Measurements from ENCODE around the gene ZFYVE9. TPM values are rescaled to one million over a fixed set of nuclear protein-coding genes. Genes with fewer than 3 reads are reported as not detected.

ZFYVE9 gene
- total RNA-seq, 4 donors from 2014 or later, result 23.1 to 35.0 (median 27.7) TPM

DNA sequence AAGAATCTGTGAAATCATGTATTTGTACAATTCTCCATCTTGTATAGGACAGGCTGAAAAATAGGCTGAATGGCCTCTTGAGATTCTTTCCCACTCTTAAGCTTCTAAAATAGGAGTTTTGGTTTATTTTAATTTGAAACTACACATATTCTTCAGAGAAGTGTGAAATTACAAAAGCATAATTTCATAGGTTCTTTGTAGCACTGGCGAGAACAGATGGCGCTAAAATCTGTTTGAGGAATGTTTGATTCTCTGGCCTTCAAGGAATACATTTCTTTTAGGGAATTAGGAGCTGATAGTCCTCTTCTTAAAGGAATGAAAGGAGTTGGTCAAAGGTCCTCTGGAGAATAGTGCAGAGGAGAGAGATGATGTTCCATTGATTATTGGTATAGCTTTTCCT lies 179.2 kb downstream of the ZFYVE9 start:
- DNase-seq (ENCODE audit: low spot score) (no peak), ATAC-seq (ENCODE audit: low FRiP score) (no peak)
- TF ChIP-seq, protein P1, sequence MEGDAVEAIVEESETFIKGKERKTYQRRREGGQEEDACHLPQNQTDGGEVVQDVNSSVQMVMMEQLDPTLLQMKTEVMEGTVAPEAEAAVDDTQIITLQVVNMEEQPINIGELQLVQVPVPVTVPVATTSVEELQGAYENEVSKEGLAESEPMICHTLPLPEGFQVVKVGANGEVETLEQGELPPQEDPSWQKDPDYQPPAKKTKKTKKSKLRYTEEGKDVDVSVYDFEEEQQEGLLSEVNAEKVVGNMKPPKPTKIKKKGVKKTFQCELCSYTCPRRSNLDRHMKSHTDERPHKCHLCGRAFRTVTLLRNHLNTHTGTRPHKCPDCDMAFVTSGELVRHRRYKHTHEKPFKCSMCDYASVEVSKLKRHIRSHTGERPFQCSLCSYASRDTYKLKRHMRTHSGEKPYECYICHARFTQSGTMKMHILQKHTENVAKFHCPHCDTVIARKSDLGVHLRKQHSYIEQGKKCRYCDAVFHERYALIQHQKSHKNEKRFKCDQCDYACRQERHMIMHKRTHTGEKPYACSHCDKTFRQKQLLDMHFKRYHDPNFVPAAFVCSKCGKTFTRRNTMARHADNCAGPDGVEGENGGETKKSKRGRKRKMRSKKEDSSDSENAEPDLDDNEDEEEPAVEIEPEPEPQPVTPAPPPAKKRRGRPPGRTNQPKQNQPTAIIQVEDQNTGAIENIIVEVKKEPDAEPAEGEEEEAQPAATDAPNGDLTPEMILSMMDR (IDR thresholded peaks at IDR 0.05), result no peak

DNA sequence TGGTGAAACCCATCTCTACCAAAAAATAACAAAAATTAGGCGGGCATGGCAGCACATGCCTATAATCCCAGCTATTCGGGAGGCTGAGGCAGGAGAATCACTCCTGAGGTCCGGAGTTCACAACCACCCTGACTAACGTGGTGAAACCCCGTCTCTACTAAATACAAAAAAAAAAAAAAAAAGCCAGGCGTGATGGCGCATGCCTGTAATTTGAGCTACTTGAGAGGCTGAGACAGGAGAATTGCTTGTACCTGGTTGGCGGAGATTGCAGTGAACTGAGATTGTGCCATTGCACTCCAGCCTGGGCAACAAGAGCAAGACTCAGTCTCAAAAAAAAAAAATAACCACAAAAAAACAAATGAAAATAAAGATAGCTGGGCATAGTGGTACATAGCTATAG lies 181.8 kb downstream of the ZFYVE9 start:
- DNase-seq (ENCODE audit: low spot score) (no peak), ATAC-seq (ENCODE audit: low FRiP score) (no peak)
- TF ChIP-seq, protein P1 (IDR thresholded peaks at IDR 0.05), result no peak

DNA sequence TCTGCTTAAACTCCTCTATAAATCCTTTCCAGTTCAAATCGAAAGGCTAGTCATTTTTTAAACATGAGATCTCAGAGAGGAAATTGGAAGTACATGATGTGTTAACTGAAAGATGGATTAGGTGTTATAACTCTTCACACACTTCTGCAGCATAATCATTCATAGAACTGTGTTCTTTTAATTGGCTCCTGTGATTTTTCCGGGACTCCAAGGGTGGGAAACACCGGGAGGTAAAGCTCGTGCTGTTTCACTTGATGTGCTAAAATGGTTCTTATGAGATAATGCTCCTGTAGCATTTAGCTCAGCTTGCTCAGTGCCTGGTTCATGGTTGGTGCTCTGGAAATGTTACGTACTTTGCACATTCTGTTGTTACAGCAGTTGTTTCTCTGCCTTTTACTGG lies 183.9 kb downstream of the ZFYVE9 start:
- ATAC-seq (ENCODE audit: low FRiP score), result no peak
- TF ChIP-seq, protein P1 (IDR thresholded peaks at IDR 0.05), result no peak

DNA sequence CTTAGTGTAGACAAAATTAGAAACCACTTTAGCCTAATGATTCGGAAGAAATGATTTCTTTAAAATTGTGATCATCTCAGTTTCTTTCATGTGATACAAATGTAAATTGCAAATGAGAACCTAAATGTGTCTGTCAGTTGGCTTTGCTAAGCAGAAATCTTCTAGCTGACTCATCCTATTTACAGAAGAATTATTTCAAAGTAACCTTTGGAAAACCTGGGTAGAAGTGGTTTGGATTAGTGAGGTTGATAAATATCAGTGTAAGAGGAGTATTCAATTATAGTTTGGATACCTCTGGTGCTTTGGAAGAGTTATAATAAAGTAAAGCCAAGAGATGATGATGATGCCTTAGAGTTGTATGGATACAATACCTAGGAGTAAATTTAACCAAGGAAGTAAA lies 186.7 kb downstream of the ZFYVE9 start:
- ATAC-seq (ENCODE audit: low FRiP score) (no peak), DNase-seq (ENCODE audit: low spot score) (no peak)
- TF ChIP-seq, protein P1 (IDR thresholded peaks at IDR 0.05), result no peak

More for the DNA sequence above, 183.9 kb downstream of the ZFYVE9 start:
- DNase-seq (ENCODE audit: low spot score), result no peak

DNA sequence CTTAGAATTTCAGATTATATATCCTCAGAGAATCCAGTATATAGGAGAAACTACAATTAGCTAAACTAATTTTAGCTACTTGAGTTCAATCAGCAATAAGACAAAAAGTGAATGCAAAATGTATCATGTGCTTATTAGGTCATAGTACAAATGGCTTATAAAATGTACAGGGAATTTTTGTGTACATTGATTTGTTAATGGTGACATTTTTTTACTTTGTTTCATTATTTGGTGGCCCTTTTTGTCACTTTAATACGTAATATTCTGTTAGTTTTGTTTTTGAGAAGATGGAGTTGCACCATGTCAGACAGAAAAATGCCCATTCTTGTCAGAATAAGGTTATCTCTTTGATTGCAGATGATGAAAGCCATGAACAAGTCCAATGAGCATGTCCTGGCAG lies 190.5 kb downstream of the ZFYVE9 start:
- ATAC-seq (ENCODE audit: low FRiP score), result no peak
- DNase-seq (ENCODE audit: low spot score), result no peak
- TF ChIP-seq, protein P1 (IDR thresholded peaks at IDR 0.05), result no peak

DNA sequence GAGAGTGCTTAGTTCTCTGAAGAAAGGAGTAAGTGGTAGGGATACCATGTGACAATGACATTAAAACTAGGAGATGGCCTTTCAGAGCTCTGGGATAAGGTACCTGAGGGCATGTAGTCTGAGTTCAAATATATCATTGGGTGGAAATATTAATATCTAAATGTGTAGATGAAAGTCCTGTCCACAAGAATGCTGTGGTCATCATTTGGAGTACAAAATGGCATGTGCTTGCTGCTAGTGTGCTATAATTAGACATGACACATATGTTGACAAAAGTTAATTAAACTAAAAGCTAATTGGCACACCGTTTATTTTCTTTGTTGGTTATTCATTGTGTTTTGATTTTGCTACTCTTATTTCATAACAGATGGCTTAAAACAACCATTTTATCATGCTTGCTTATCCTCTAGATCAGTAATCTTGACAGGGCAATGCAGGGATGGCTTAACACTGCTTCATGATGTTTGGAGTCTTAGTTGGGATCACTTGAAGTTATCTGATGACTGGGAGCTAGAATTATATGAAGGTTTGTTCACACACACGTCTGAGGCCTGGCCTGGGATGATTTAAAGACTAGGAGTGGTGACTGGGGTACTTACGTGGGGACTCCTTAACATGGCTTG lies 193.1 kb downstream of the ZFYVE9 start:
- DNase-seq (ENCODE audit: low spot score) (no peak), ATAC-seq (ENCODE audit: low FRiP score) (no peak)
- TF ChIP-seq, protein P1 (IDR thresholded peaks at IDR 0.05), result no peak

DNA sequence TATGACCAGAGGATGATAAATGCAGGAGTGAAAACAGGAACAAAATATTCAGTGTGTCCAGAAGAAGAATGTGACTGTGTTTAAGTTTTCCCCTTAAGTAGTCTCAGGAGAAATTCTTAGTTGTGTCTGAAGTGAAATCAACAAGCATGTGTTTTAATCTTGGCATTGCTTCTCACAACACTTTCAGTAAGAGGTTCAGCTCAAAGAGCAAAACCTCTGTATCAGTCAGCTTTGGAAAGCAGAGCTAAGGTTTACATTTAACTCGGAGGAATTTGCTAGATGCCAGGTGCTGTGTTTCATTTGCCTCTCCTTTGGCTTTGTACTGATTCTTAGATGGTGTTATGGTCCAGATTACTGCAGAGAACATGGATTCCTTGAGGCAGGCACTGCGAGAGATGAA lies 195.6 kb downstream of the ZFYVE9 start:
- ATAC-seq (ENCODE audit: low FRiP score) (no peak), DNase-seq (ENCODE audit: low spot score) (no peak)
- TF ChIP-seq, protein P1 (IDR thresholded peaks at IDR 0.05), result no peak
